CD8-positive, alpha-beta memory T cell (primary cell): ENCODE results near the gene CST8. TPM values are rescaled to one million over a fixed set of nuclear protein-coding genes. Genes with fewer than 3 reads are reported as not detected.

ENCODE experiments used
- CTCF ChIA-PET: fragments of 350-600 bp; sonication (Branson Sonifier 250); formaldehyde crosslinking; loops from one replicate; lab custom pipeline; 2021; ENCODE audit warnings: antibody characterized with exemption; lab: Charles Lee
- POLR2A ChIA-PET: fragments of 350-600 bp; sonication (Branson Sonifier 250); formaldehyde crosslinking; loops from one replicate; lab custom pipeline; 2021; ENCODE audit warnings: antibody characterized with exemption; lab: Charles Lee
- DNase-seq, 5 donors: peaks; one replicate each; pipeline versions ENCODE4 v3.0.0 to v3.0.0-alpha.2; 2020 to 2022; ENCODE audit warnings: mixed read lengths in 1 of 5
- H3K27ac ChIP-seq: one replicate; pipeline ENCODE4 v1.7.0; 2013; ENCODE audit warnings: low read depth, mild to moderate bottlenecking, low read length, moderate library complexity
- H3K27me3 ChIP-seq: 2 replicates; pipeline ENCODE4 v1.7.0; 2013; ENCODE audit warnings: low read length, mild to moderate bottlenecking; ENCODE audit not compliant: insufficient read depth, poor library complexity, severe bottlenecking
- H3K36me3 ChIP-seq: 2 replicates; pipeline ENCODE4 v1.7.0; 2013; ENCODE audit warnings: mild to moderate bottlenecking, low read length, moderate library complexity; ENCODE audit not compliant: insufficient read depth
- H3K4me1 ChIP-seq: 2 replicates; pipeline ENCODE4 v1.7.0; 2013; ENCODE audit warnings: mild to moderate bottlenecking, low read length, moderate library complexity; ENCODE audit not compliant: insufficient read depth
- H3K4me3 ChIP-seq: 2 replicates; pipeline ENCODE4 v1.7.0; 2013; ENCODE audit warnings: mild to moderate bottlenecking, low read length
- H3K9me3 ChIP-seq: 2 replicates; pipeline ENCODE4 v1.7.0; 2013; ENCODE audit warnings: mild to moderate bottlenecking, low read length
- H3K27ac Mint-ChIP-seq, 8 donors: one replicate each; pipeline ENCODE4 v1.8.0; 2020 to 2021; ENCODE audit warnings: mixed read lengths in 8 of 8, mild to moderate bottlenecking in 6 of 8, inconsistent platforms in 3 of 8, moderate library complexity in 3 of 8
- H3K27me3 Mint-ChIP-seq, 2 donors: one replicate each; pipeline ENCODE4 v1.8.0; 2020 to 2021; ENCODE audit warnings: mixed read lengths in 2 of 2, mild to moderate bottlenecking in 1 of 2, moderate library complexity in 1 of 2
- H3K36me3 Mint-ChIP-seq, 3 donors: one replicate each; pipeline ENCODE4 v1.8.0; 2020 to 2021; ENCODE audit warnings: mixed read lengths in 3 of 3, inconsistent platforms in 1 of 3, mild to moderate bottlenecking in 1 of 3
- H3K4me1 Mint-ChIP-seq, 3 donors: one replicate each; pipeline ENCODE4 v1.8.0; 2020 to 2021; ENCODE audit warnings: mixed read lengths in 3 of 3, inconsistent platforms in 1 of 3, mild to moderate bottlenecking in 1 of 3
- H3K4me3 Mint-ChIP-seq, 7 donors: one replicate each; pipeline ENCODE4 v1.8.0; 2020 to 2021; ENCODE audit warnings: mixed read lengths in 7 of 7, mild to moderate bottlenecking in 6 of 7, moderate library complexity in 4 of 7, inconsistent platforms in 2 of 7
- H3K9me3 Mint-ChIP-seq, 5 donors: one replicate each; pipeline ENCODE4 v1.8.0; 2020 to 2022; ENCODE audit warnings: mixed read lengths in 5 of 5, mild to moderate bottlenecking in 3 of 5, moderate library complexity in 2 of 5, inconsistent platforms in 1 of 5
- polyA plus RNA-seq: library from polyadenylated mRNA; unstranded; fragments of 300-500 nt; fragmentation: Illumina TruSeq; gene quantifications from one replicate; pipeline ENCODE4 v1.2.3, GENCODE V29; 2021
- total RNA-seq, 2 experiments: library from RNA; stranded (reverse); gene quantifications; one replicate each; pipeline ENCODE4 v1.2.3, GENCODE V29; 2021

The CST8 gene
- total and polyA plus RNA-seq, 3 experiments from 2014 or later, result not detected

- no peak overlapping the region for H3K4me3 ChIP-seq
- no peaks in the 10 kb centered on the region for H3K9me3 ChIP-seq
- H3K4me3 Mint-ChIP-seq, result no peak overlapping the region
- peaks cover 3 to 34% of the 10 kb centered on the region in 2 donors for H3K27me3 Mint-ChIP-seq
- CTCF ChIA-PET, result no interaction called here
- H3K36me3 ChIP-seq, result no peaks in the 10 kb centered on the region
- H3K4me1 Mint-ChIP-seq, result no peaks in the 10 kb centered on the region
- H3K9me3 Mint-ChIP-seq, result peaks cover 0 to 2% (median 0%) of the 10 kb centered on the region in 5 donors
- no peak overlapping the region for H3K27ac ChIP-seq
- H3K27me3 ChIP-seq, result no peaks in the 10 kb centered on the region
- no peak overlapping the region for H3K27ac Mint-ChIP-seq
- no peak for DNase-seq
- POLR2A ChIA-PET, result no interaction called here
- no peaks in the 10 kb centered on the region for H3K36me3 Mint-ChIP-seq
- no peaks in the 10 kb centered on the region for H3K4me1 ChIP-seq
These were observed 50.9 kb downstream of the CST8 start for GRCh38 chr20:23541776-23542175.

GRCh38 chr20:23542801-23543200 lies 51.9 kb downstream of the CST8 start:
- Histone ChIP-seq H3K27me3 (no peaks in the 10 kb centered on the region), H3K9me3 (no peaks in the 10 kb centered on the region), H3K27ac (no peak overlapping the region), H3K4me1 (no peaks in the 10 kb centered on the region), H3K4me3 (no peak overlapping the region), H3K36me3 (no peaks in the 10 kb centered on the region)
- H3K36me3 Mint-ChIP-seq, result no peaks in the 10 kb centered on the region
- no peak for DNase-seq
- ChIA-PET POLR2A (no interaction called here), CTCF (no interaction called here)
- H3K27ac Mint-ChIP-seq, result no peak overlapping the region
- H3K4me3 Mint-ChIP-seq, result no peak overlapping the region
- peaks cover 3 to 35% of the 10 kb centered on the region in 2 donors for H3K27me3 Mint-ChIP-seq
- no peaks in the 10 kb centered on the region for H3K4me1 Mint-ChIP-seq
- peaks cover 0 to 2% (median 0%) of the 10 kb centered on the region in 5 donors for H3K9me3 Mint-ChIP-seq

- DNase-seq, result no peak
- Mint-ChIP-seq H3K27ac (no peak overlapping the region), H3K9me3 (peaks cover 0 to 2% (median 0%) of the 10 kb centered on the region in 5 donors), H3K4me3 (no peak overlapping the region), H3K4me1 (no peaks in the 10 kb centered on the region), H3K27me3 (peaks cover 6 to 38% of the 10 kb centered on the region in 2 donors), H3K36me3 (no peaks in the 10 kb centered on the region)
- CTCF ChIA-PET, result no interaction called here
- H3K36me3 ChIP-seq, result no peaks in the 10 kb centered on the region
- no peaks in the 10 kb centered on the region for H3K9me3 ChIP-seq
- POLR2A ChIA-PET, result no interaction called here
- no peak overlapping the region for H3K4me3 ChIP-seq
- H3K4me1 ChIP-seq, result no peaks in the 10 kb centered on the region
- H3K27ac ChIP-seq, result no peak overlapping the region
- H3K27me3 ChIP-seq, result no peaks in the 10 kb centered on the region
These were observed 53.2 kb downstream of the CST8 start for GRCh38 chr20:23544133-23544532.

Other genes starting within 250 kb of the CST8 start
- gene NXT1, start 140.3 kb upstream of the CST8 start, total RNA-seq, result 10 to 100 TPM; 48.9 to 52.9 TPM
- 65.0 TPM for gene NXT1, start 140.3 kb upstream of the CST8 start, polyA plus RNA-seq
- 10 to 100 TPM; 11.9 to 12.5 TPM for gene GZF1, start 128.9 kb upstream of the CST8 start, total RNA-seq
- 3.8 TPM for gene GZF1, start 128.9 kb upstream of the CST8 start, polyA plus RNA-seq
- gene NAPB, start 69.6 kb upstream of the CST8 start, total RNA-seq, result 1 to 10 TPM; 7.4 to 7.6 TPM
- gene NAPB, start 69.6 kb upstream of the CST8 start, polyA plus RNA-seq, result 5.2 TPM
- not detected for gene CSTL1, start 51.4 kb upstream of the CST8 start, total RNA-seq
- not detected for gene CSTL1, start 51.4 kb upstream of the CST8 start, polyA plus RNA-seq
- not detected for gene CST11, start 38.2 kb upstream of the CST8 start, total RNA-seq
- gene CST11, start 38.2 kb upstream of the CST8 start, polyA plus RNA-seq, result not detected
- not detected for gene CST9L, start 77.4 kb downstream of the CST8 start, total RNA-seq
- not detected for gene CST9L, start 77.4 kb downstream of the CST8 start, polyA plus RNA-seq
- gene CST9, start 114.8 kb downstream of the CST8 start, total RNA-seq, result not detected
- gene CST9, start 114.8 kb downstream of the CST8 start, polyA plus RNA-seq, result not detected
- 1 to 10 TPM; 3.0 to 5.3 TPM for gene CST3, start 146.8 kb downstream of the CST8 start, total RNA-seq
- gene CST3, start 146.8 kb downstream of the CST8 start, polyA plus RNA-seq, result 4.9 TPM
- not detected for gene CST4, start 197.9 kb downstream of the CST8 start, total RNA-seq
- gene CST4, start 197.9 kb downstream of the CST8 start, polyA plus RNA-seq, result not detected